Esophagus muscularis mucosa (tissue), 4 donors: ENCODE measurements around the gene WNT7B. TPM values are rescaled to one million over a fixed set of nuclear protein-coding genes. Genes with fewer than 3 reads are reported as not detected.

Experiments
- DNase-seq: peaks from one replicate; pipeline ENCODE4 v3.0.0-alpha.2; 2017; ENCODE audit errors: extremely low spot score
- H3K27ac ChIP-seq, 4 donors: fragments of 200-600 bp; sonication (generic); replicated peaks in 1 of 4; 1 replicate in 3 of 4; 2 replicates in 1 of 4; pipeline ENCODE4 v1.5.1; 2016 to 2019; ENCODE audit warnings: mild to moderate bottlenecking in 1 of 4
- H3K27me3 ChIP-seq, 4 donors: fragments of 200-600 bp; sonication (generic); one replicate each; pipeline versions ENCODE4 v1.5.1 to v1.6.0; 2016 to 2019
- H3K36me3 ChIP-seq, 4 donors: fragments of 200-600 bp; sonication (generic); one replicate each; pipeline ENCODE4 v1.5.1; 2016 to 2019
- H3K4me1 ChIP-seq, 4 donors: fragments of 200-600 bp; sonication (generic); one replicate each; pipeline ENCODE4 v1.5.1; 2016 to 2019
- H3K4me3 ChIP-seq, 4 donors: fragments of 200-600 bp; sonication (generic); 1 replicate in 2 of 4; 2 replicates in 2 of 4; pipeline ENCODE4 v1.5.1; 2016 to 2019; ENCODE audit warnings: mild to moderate bottlenecking in 4 of 4, moderate library complexity in 1 of 4
- H3K9me3 ChIP-seq, 4 donors: fragments of 200-600 bp; sonication (generic); 1 replicate in 3 of 4; 2 replicates in 1 of 4; pipeline ENCODE4 v1.5.1; 2016 to 2019
- EP300 ChIP-seq: sonication (generic); formaldehyde crosslinking; IDR thresholded peaks from one replicate; pipeline ENCODE4 v1.6.1; 2017; ENCODE audit warnings: antibody characterized with exemption
- POLR2A ChIP-seq: fragments of 450-650 bp; IDR thresholded peaks from one replicate; pipeline ENCODE4 v1.6.1; 2017; ENCODE audit warnings: antibody characterized with exemption, moderate library complexity, mild to moderate bottlenecking, low read depth
- POLR2AphosphoS5 ChIP-seq, 2 donors: sonication (generic); formaldehyde crosslinking; IDR thresholded peaks; one replicate each; pipeline ENCODE4 v1.6.1; 2017; ENCODE audit warnings: antibody characterized with exemption in 2 of 2
- WGBS: methylation state at CpG from one replicate; pipeline ENCODE4 v1.1.5; 2018; 5-methylcytosine and 5-hydroxymethylcytosine counted together
- intact Hi-C: fragments of 100-400 bp; cut with DNase I; formaldehyde crosslinking; loops from one replicate; pipeline ENCODE4 v1.15.1; 2023
- total RNA-seq, 4 donors: library from RNA; depleted of rRNA; stranded (reverse); fragments of >200 nt; gene quantifications; one replicate each; pipeline versions ENCODE4 v1.1.0 to v1.2.1, GENCODE V29; 2016
- TF ChIP-seq, protein P1 (sequence below), 3 experiments: fragments of 200-600 bp in 2 of 3; fragments of 450-650 bp in 1 of 3; sonication (generic) in 2 of 3; IDR thresholded peaks; one replicate each; pipeline ENCODE4 v1.5.1; 2017 to 2019; ENCODE audit warnings: antibody characterized with exemption in 3 of 3, mild to moderate bottlenecking in 2 of 3, moderate library complexity in 1 of 3

Gene WNT7B
- total RNA-seq, 4 donors from 2014 or later, result not detected

GRCh38 chr22:45984316-45984916 is 7.5 kb upstream of the WNT7B start:
- no peak for DNase-seq

DNA sequence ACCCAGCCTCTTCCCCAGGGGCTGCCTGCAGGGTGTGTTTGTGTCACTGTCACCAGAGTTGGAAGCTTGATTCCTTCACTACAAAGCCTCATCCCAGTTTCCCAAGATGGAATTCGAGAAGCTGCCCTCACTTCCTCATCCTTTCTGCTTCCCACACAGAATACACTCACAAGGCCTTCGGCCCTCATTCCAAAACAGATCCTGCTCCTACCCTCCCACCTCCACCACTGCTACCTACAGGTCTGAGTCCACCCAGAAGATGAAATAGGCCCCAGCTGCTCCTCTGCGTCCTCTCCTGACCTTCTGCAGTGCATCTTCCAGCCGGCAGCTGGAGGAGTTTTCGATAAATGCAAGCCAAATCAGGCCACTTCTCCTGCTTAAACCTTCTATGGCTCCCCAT is 6.8 kb upstream of the WNT7B start:
- H3K4me1 ChIP-seq, result peaks cover 4 to 6% (median 6%) of the 10 kb centered on the region in 4 donors
- peaks cover 0 to 16% (median under 1%) of the 10 kb centered on the region in 4 donors for H3K27me3 ChIP-seq
- 61% methylated on average over 5 of the region's 5 CpGs for WGBS
- intact Hi-C loops, result no loop called here
- no peaks in the 10 kb centered on the region for H3K36me3 ChIP-seq
- no peak overlapping the region for H3K27ac ChIP-seq
- H3K4me3 ChIP-seq, result no peak overlapping the region
- no peak for TF ChIP-seq POLR2AphosphoS5 (IDR thresholded peaks at IDR 0.05)
- no peak for TF ChIP-seq EP300
- TF ChIP-seq, protein P1, sequence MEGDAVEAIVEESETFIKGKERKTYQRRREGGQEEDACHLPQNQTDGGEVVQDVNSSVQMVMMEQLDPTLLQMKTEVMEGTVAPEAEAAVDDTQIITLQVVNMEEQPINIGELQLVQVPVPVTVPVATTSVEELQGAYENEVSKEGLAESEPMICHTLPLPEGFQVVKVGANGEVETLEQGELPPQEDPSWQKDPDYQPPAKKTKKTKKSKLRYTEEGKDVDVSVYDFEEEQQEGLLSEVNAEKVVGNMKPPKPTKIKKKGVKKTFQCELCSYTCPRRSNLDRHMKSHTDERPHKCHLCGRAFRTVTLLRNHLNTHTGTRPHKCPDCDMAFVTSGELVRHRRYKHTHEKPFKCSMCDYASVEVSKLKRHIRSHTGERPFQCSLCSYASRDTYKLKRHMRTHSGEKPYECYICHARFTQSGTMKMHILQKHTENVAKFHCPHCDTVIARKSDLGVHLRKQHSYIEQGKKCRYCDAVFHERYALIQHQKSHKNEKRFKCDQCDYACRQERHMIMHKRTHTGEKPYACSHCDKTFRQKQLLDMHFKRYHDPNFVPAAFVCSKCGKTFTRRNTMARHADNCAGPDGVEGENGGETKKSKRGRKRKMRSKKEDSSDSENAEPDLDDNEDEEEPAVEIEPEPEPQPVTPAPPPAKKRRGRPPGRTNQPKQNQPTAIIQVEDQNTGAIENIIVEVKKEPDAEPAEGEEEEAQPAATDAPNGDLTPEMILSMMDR (IDR thresholded peaks at IDR 0.05), result no peak
- H3K9me3 ChIP-seq, result peaks cover 0 to 12% (median 5%) of the 10 kb centered on the region in 4 donors
- no peak for DNase-seq

More at GRCh38 chr22:45984316-45984916, 7.5 kb upstream of the WNT7B start:
- H3K4me3 ChIP-seq, result no peak overlapping the region
- 84% methylated on average over 1 of the region's 1 CpG for WGBS
- no peak overlapping the region for H3K27ac ChIP-seq
- TF ChIP-seq, protein P1 (IDR thresholded peaks at IDR 0.05), result no peak
- no peak for TF ChIP-seq EP300
- peaks cover 0 to under 1% (median under 1%) of the 10 kb centered on the region in 4 donors for H3K4me1 ChIP-seq
- H3K27me3 ChIP-seq, result peaks cover 0 to 10% (median 0%) of the 10 kb centered on the region in 4 donors
- H3K36me3 ChIP-seq, result no peaks in the 10 kb centered on the region
- H3K9me3 ChIP-seq, result peaks cover 0 to 12% (median 5%) of the 10 kb centered on the region in 4 donors
- intact Hi-C loops, result no loop called here

- no peak for DNase-seq
- H3K27ac ChIP-seq, result no peak overlapping the region
- peaks cover 0 to 9% (median 0%) of the 10 kb centered on the region in 4 donors for H3K9me3 ChIP-seq
- intact Hi-C loops, result no loop called here
- peaks cover 0 to 46% (median 22%) of the 10 kb centered on the region in 4 donors for H3K27me3 ChIP-seq
- peaks cover 22 to 37% (median 34%) of the 10 kb centered on the region in 4 donors for H3K4me1 ChIP-seq
- no peaks in the 10 kb centered on the region for H3K36me3 ChIP-seq
- TF ChIP-seq POLR2A (no peak), EP300 (no peak), POLR2AphosphoS5 (IDR thresholded peaks at IDR 0.05) (no peak)
- TF ChIP-seq, protein P1 (IDR thresholded peaks at IDR 0.05), result no peak
- 91% methylated on average over 4 of the region's 4 CpGs for WGBS
- H3K4me3 ChIP-seq, result no peak overlapping the region
Observed at GRCh38 chr22:45980761-45981160, 3.8 kb upstream of the WNT7B start.

DNA sequence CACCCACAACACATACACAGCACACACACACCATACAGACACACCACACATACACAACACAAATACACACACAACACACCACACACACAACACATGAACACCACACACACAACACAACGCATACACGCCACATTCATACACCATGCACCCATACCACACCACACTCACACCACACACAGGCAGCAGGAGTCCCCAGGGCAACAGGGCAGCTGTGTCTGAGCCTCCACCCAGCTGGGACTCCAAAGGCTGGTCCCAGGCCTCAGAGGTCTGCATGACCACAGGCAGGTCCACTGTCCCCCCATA is 3.3 kb upstream of the WNT7B start:
- no peak for TF ChIP-seq POLR2AphosphoS5 (IDR thresholded peaks at IDR 0.05)
- TF ChIP-seq EP300, result no peak
- TF ChIP-seq, protein P1 (IDR thresholded peaks at IDR 0.05), result no peak
- TF ChIP-seq POLR2A, result no peak
- Histone ChIP-seq H3K9me3 (peaks cover 0 to 3% (median 0%) of the 10 kb centered on the region in 4 donors), H3K27me3 (peaks cover 0 to 51% (median 26%) of the 10 kb centered on the region in 4 donors), H3K27ac (no peak overlapping the region), H3K4me1 (peaks cover 22 to 42% (median 40%) of the 10 kb centered on the region in 4 donors), H3K36me3 (no peaks in the 10 kb centered on the region), H3K4me3 (no peak overlapping the region)
- intact Hi-C loops, result no loop called here
- no peak for DNase-seq
- WGBS, result 100% methylated on average over 2 of the region's 2 CpGs

DNA sequence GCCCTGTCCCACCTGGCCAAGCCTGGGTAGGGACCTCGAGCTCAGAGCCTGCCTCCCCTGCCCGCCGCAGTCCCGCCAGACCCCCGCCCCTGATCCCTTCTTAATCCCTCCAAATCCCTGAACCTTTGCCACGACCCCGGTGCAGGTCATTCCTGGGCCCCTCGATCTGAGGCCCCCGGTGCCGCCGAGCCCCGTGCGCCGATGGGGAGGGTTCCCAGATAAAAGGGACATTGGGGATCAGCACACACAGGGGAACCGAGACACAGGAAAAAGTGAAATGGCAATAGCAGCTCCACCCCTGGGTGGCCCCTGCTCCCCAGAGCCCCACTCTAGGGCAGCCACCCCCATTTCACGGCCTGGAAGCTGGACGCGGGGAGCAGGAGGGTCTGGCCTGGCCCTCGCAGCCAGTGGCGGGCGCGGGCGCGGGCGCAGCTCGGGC is 1.3 kb upstream of the WNT7B start:
- no peaks in the 10 kb centered on the region for H3K36me3 ChIP-seq
- WGBS, result 5% methylated on average over 14 of the region's 26 CpGs
- no peak for DNase-seq
- peaks cover 0 to 71% (median 43%) of the 10 kb centered on the region in 4 donors for H3K27me3 ChIP-seq
- peak overlapping the region; percentile 58 to 68 (median 60) for H3K4me3 ChIP-seq
- intact Hi-C loops, result no loop called here
- no peak overlapping the region for H3K27ac ChIP-seq
- peaks cover 22 to 44% (median 41%) of the 10 kb centered on the region in 4 donors for H3K4me1 ChIP-seq
- no peak for TF ChIP-seq POLR2A
- TF ChIP-seq, protein P1 (IDR thresholded peaks at IDR 0.05), result no peak
- TF ChIP-seq EP300, result no peak
- no peak for TF ChIP-seq POLR2AphosphoS5 (IDR thresholded peaks at IDR 0.05)
- no peaks in the 10 kb centered on the region for H3K9me3 ChIP-seq
